ENCODE results near the gene TEX19.
"Not testable (repeated sequence)": the region's sequence is repeated elsewhere in the genome, so short reads cannot be mapped to it uniquely, and the experiment has no call there.

The TEX19 gene

GRCh38 chr17:82412081-82412480, 53.0 kb downstream of the TEX19 start:
- DNase-seq, result not testable (repeated sequence)

- DNase-seq, result no peak
Observed at GRCh38 chr17:82412535-82413520, 53.8 kb downstream of the TEX19 start.

All from stimulated activated CD4-positive, alpha-beta T cell treated with anti-CD3 and anti-CD28 coated beads, Interleukin-12 subunit alpha, Interleukin-12 subunit beta, amount 100 ng/mL, for 4 hours (primary cell).